ENCODE data around the gene TPCN2. TPM values are rescaled to one million over a fixed set of nuclear protein-coding genes. Genes with fewer than 3 reads are reported as not detected.
A peak's percentile ranks its signal among the peaks of the same experiment; 100 is the strongest.

TPCN2 gene
- total RNA-seq, 1 donor from 2014 or later: 9.5 TPM

DNA sequence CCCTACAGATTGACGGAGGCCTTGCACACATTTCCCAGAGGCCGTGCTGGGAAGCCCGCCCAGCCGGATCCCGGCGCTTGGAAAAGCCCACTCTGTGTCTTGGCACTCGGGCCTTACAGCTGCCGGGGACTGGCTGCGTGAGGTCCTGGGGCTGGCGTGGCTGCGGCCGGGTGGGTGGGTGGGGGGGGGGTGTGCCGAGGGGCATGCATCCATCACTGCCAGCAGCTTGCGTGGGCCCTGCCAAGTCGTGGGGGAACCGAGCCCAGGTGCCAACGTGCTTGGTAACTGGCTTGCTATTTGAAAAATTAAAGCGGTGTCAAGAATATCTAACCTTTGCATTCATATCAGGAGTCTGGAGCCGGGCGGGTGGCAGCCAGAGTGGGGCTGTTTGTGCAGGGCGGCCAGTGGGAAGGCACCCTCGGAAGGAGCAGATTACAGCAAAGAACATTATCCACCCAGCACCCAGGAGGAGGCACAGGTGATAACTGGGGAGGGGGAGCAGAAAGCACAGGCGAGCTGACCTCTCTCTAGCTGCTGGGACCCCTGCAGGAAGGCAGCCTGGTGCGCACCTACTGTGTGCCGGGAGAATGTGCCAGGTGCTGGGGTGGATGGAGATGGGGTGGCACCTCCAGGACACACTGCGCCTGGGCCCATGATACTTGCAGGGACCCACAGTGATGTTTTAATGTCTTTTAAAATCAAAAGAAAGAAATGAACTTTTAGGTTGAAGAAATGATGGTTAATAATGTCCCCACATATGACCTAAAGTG is 78.5 kb downstream of the TPCN2 start:
- Histone ChIP-seq H4K20me1 (ENCODE audit: insufficient read depth, low read length) (no peaks in the 10 kb centered on the region), H3K36me3 (ENCODE audit: insufficient read depth, low read length) (no peaks in the 10 kb centered on the region), H3K79me2 (ENCODE audit: insufficient read depth, low read length) (no peaks in the 10 kb centered on the region), H3K9me3 (ENCODE audit: insufficient read depth, low read depth, low read length) (peaks cover 8% of the 10 kb centered on the region), H3K27ac (ENCODE audit: low read depth, low read length) (no peak overlapping the region), H3K4me2 (ENCODE audit: low read length) (no peak overlapping the region), H3K4me1 (ENCODE audit: insufficient read depth, low read length) (peaks cover 26% of the 10 kb centered on the region), H3K4me3 (ENCODE audit: insufficient read depth, low read depth, low read length) (no peak overlapping the region), H2AFZ (ENCODE audit: low read depth, low read length) (no peak overlapping the region), H3K27me3 (ENCODE audit: insufficient read depth, low read length) (no peaks in the 10 kb centered on the region), H3K9ac (ENCODE audit: low read length) (no peak overlapping the region)
- Mint-ChIP-seq H3K27me3 (ENCODE audit: low read depth, unreplicated experiment) (no peaks in the 10 kb centered on the region), H3K27ac (ENCODE audit: unreplicated experiment) (no peak overlapping the region), H3K4me3 (ENCODE audit: unreplicated experiment) (no peak overlapping the region), H3K4me1 (ENCODE audit: low read depth, unreplicated experiment) (peaks cover 6% of the 10 kb centered on the region), H3K36me3 (ENCODE audit: low read depth, unreplicated experiment) (no peaks in the 10 kb centered on the region), H3K9me3 (ENCODE audit: unreplicated experiment) (peaks cover 7% of the 10 kb centered on the region)
- no peak for FAIRE-seq
- peak; percentile 19 for DNase-seq (ENCODE audit: low read depth)
- TF ChIP-seq, protein P1, sequence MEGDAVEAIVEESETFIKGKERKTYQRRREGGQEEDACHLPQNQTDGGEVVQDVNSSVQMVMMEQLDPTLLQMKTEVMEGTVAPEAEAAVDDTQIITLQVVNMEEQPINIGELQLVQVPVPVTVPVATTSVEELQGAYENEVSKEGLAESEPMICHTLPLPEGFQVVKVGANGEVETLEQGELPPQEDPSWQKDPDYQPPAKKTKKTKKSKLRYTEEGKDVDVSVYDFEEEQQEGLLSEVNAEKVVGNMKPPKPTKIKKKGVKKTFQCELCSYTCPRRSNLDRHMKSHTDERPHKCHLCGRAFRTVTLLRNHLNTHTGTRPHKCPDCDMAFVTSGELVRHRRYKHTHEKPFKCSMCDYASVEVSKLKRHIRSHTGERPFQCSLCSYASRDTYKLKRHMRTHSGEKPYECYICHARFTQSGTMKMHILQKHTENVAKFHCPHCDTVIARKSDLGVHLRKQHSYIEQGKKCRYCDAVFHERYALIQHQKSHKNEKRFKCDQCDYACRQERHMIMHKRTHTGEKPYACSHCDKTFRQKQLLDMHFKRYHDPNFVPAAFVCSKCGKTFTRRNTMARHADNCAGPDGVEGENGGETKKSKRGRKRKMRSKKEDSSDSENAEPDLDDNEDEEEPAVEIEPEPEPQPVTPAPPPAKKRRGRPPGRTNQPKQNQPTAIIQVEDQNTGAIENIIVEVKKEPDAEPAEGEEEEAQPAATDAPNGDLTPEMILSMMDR (IDR thresholded peaks at IDR 0.05; ENCODE audit: insufficient read depth, low read depth, low read length): no peak
- no peak for TF ChIP-seq EZH2 (IDR thresholded peaks at IDR 0.05; ENCODE audit: insufficient read depth, low read length)

GRCh38 chr11:69127884-69128283 is 79.2 kb downstream of the TPCN2 start:
- H3K4me3 ChIP-seq (ENCODE audit: insufficient read depth, low read depth, low read length): no peak overlapping the region
- no peaks in the 10 kb centered on the region for H3K27me3 Mint-ChIP-seq (ENCODE audit: low read depth, unreplicated experiment)
- H3K9ac ChIP-seq (ENCODE audit: low read length): no peak overlapping the region
- TF ChIP-seq EZH2 (IDR thresholded peaks at IDR 0.05; ENCODE audit: insufficient read depth, low read length): no peak
- TF ChIP-seq, protein P1 (IDR thresholded peaks at IDR 0.05; ENCODE audit: insufficient read depth, low read depth, low read length): no peak
- no peaks in the 10 kb centered on the region for H3K27me3 ChIP-seq (ENCODE audit: insufficient read depth, low read length)
- peaks cover 20% of the 10 kb centered on the region for H3K4me1 ChIP-seq (ENCODE audit: insufficient read depth, low read length)
- no peak overlapping the region for H3K4me3 Mint-ChIP-seq (ENCODE audit: unreplicated experiment)
- no peaks in the 10 kb centered on the region for H3K79me2 ChIP-seq (ENCODE audit: insufficient read depth, low read length)
- no peak overlapping the region for H3K27ac Mint-ChIP-seq (ENCODE audit: unreplicated experiment)
- FAIRE-seq (no peak), DNase-seq (ENCODE audit: low read depth) (no peak)
- H3K36me3 ChIP-seq (ENCODE audit: insufficient read depth, low read length): no peaks in the 10 kb centered on the region
- peaks cover 7% of the 10 kb centered on the region for H3K9me3 Mint-ChIP-seq (ENCODE audit: unreplicated experiment)
- H2AFZ ChIP-seq (ENCODE audit: low read depth, low read length): no peak overlapping the region
- H3K36me3 Mint-ChIP-seq (ENCODE audit: low read depth, unreplicated experiment): no peaks in the 10 kb centered on the region
- H4K20me1 ChIP-seq (ENCODE audit: insufficient read depth, low read length): no peaks in the 10 kb centered on the region
- H3K27ac ChIP-seq (ENCODE audit: low read depth, low read length): no peak overlapping the region
- H3K4me2 ChIP-seq (ENCODE audit: low read length): no peak overlapping the region
- peaks cover 11% of the 10 kb centered on the region for H3K9me3 ChIP-seq (ENCODE audit: insufficient read depth, low read depth, low read length)
- H3K4me1 Mint-ChIP-seq (ENCODE audit: low read depth, unreplicated experiment): peaks cover 6% of the 10 kb centered on the region

DNA sequence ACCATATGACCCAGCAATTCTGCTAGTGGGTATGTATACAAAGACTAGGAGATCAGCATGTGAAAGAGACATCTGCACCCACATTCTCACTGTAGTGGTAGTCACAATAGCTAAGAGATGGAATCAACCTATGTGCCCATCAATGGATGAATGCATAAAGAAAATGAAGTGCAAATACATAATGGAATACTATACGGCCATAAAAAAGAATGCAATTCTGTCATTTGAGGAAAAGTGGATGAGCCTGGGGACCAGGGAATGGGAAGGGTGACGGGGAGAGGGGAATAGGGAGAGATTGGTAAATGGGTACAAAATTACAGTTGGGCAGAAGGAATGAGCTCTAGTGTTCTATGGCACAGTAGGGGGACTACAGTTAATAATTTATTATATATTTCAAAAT is 80.3 kb downstream of the TPCN2 start:
- H3K9me3 Mint-ChIP-seq (ENCODE audit: unreplicated experiment): peaks cover 15% of the 10 kb centered on the region
- Histone ChIP-seq H3K27me3 (ENCODE audit: insufficient read depth, low read length) (no peaks in the 10 kb centered on the region), H3K4me3 (ENCODE audit: insufficient read depth, low read depth, low read length) (no peak overlapping the region), H3K9ac (ENCODE audit: low read length) (no peak overlapping the region), H3K79me2 (ENCODE audit: insufficient read depth, low read length) (no peaks in the 10 kb centered on the region), H2AFZ (ENCODE audit: low read depth, low read length) (no peak overlapping the region), H3K4me1 (ENCODE audit: insufficient read depth, low read length) (peaks cover 9% of the 10 kb centered on the region), H3K36me3 (ENCODE audit: insufficient read depth, low read length) (no peaks in the 10 kb centered on the region), H3K27ac (ENCODE audit: low read depth, low read length) (no peak overlapping the region), H3K9me3 (ENCODE audit: insufficient read depth, low read depth, low read length) (peaks cover 15% of the 10 kb centered on the region), H3K4me2 (ENCODE audit: low read length) (no peak overlapping the region), H4K20me1 (ENCODE audit: insufficient read depth, low read length) (no peaks in the 10 kb centered on the region)
- H3K4me1 Mint-ChIP-seq (ENCODE audit: low read depth, unreplicated experiment): peaks cover 2% of the 10 kb centered on the region
- no peaks in the 10 kb centered on the region for H3K36me3 Mint-ChIP-seq (ENCODE audit: low read depth, unreplicated experiment)
- FAIRE-seq (no peak), DNase-seq (ENCODE audit: low read depth) (no peak)
- H3K27ac Mint-ChIP-seq (ENCODE audit: unreplicated experiment): no peak overlapping the region
- H3K4me3 Mint-ChIP-seq (ENCODE audit: unreplicated experiment): no peak overlapping the region
- no peak for TF ChIP-seq EZH2 (IDR thresholded peaks at IDR 0.05; ENCODE audit: insufficient read depth, low read length)
- TF ChIP-seq, protein P1 (IDR thresholded peaks at IDR 0.05; ENCODE audit: insufficient read depth, low read depth, low read length): no peak
- H3K27me3 Mint-ChIP-seq (ENCODE audit: low read depth, unreplicated experiment): peaks cover 5% of the 10 kb centered on the region
